HG03354 (cell line): Measurements from ENCODE around the gene PATE2.

Source experiments
- ATAC-seq: cut with Tn5 transposase; IDR thresholded peaks from one replicate; pipeline ENCODE4 v1.9.1; 2021; ENCODE audit warnings: mild to moderate bottlenecking; ENCODE audit not compliant: unreplicated experiment, poor library complexity, severe bottlenecking

The PATE2 gene

GRCh38 chr11:125728969-125729368 is 49.7 kb downstream of the PATE2 start:
- ATAC-seq: no peak
